CD1c-positive myeloid dendritic cell (primary cell): ENCODE results near the gene OOSP3.
"Not testable (repeated sequence)": the region's sequence is repeated elsewhere in the genome, so short reads cannot be mapped to it uniquely, and the experiment has no call there.

Experiments used
- DNase-seq: peaks from one replicate; pipeline ENCODE4 v3.0.0-alpha.2; 2016; ENCODE audit errors: extremely low spot score

OOSP3 gene

GRCh38 chr11:59878575-59878974, at the start of gene OOSP3:
OOSP3 (plus strand) TSS chr11:59878782; CDS start chr11:59878809, 27 bp downstream.
- no peak for DNase-seq

- no peak for DNase-seq
These were observed 49.2 kb upstream of the OOSP3 start for GRCh38 chr11:59829358-59829757.

GRCh38 chr11:59833602-59834001, 45.0 kb upstream of the OOSP3 start:
- DNase-seq = no peak

GRCh38 chr11:59839615-59840014, 39.0 kb upstream of the OOSP3 start:
- no peak for DNase-seq

GRCh38 chr11:59841514-59841913, 37.1 kb upstream of the OOSP3 start:
- DNase-seq = no peak

GRCh38 chr11:59842316-59842715, 36.3 kb upstream of the OOSP3 start:
- no peak for DNase-seq

- no peak for DNase-seq
These were observed 33.2 kb upstream of the OOSP3 start, which contains the start of gene CBLIF for GRCh38 chr11:59845399-59845798. CBLIF (minus strand) TSS chr11:59845499; CDS start chr11:59845453, 46 bp downstream.

- no peak for DNase-seq
These were observed 32.0 kb upstream of the OOSP3 start for GRCh38 chr11:59846556-59846955.

GRCh38 chr11:59847626-59848025, 31.0 kb upstream of the OOSP3 start:
- no peak for DNase-seq

- DNase-seq = not testable (repeated sequence)
These were observed 30.1 kb upstream of the OOSP3 start for GRCh38 chr11:59848439-59848838.

GRCh38 chr11:59849129-59849528, 29.5 kb upstream of the OOSP3 start:
- DNase-seq = no peak

GRCh38 chr11:59849551-59849950, 29.0 kb upstream of the OOSP3 start:
- not testable (repeated sequence) for DNase-seq

GRCh38 chr11:59851416-59851815, 27.2 kb upstream of the OOSP3 start:
- DNase-seq = not testable (repeated sequence)

- no peak for DNase-seq
These were observed 23.7 kb upstream of the OOSP3 start for GRCh38 chr11:59854871-59855270.

- DNase-seq = no peak
These were observed 20.8 kb upstream of the OOSP3 start for GRCh38 chr11:59857439-59858434.

GRCh38 chr11:59859673-59860072, 18.9 kb upstream of the OOSP3 start:
- DNase-seq = no peak

- no peak for DNase-seq
These were observed 16.3 kb upstream of the OOSP3 start for GRCh38 chr11:59862252-59862651.

GRCh38 chr11:59865031-59865430, 13.6 kb upstream of the OOSP3 start:
- peak; percentile 9 for DNase-seq

- DNase-seq = peak; percentile 79
These were observed 12.2 kb upstream of the OOSP3 start, which contains the start of gene TCN1 for GRCh38 chr11:59866397-59866796. TCN1 (minus strand) TSS chr11:59866487; CDS start chr11:59866470, 17 bp downstream.

- DNase-seq = peak; percentile 33
These were observed 11.7 kb upstream of the OOSP3 start for GRCh38 chr11:59866836-59867235.

- DNase-seq = no peak
These were observed 10.6 kb upstream of the OOSP3 start for GRCh38 chr11:59867946-59868345.

- no peak for DNase-seq
These were observed 6.5 kb upstream of the OOSP3 start for GRCh38 chr11:59872076-59872475.

GRCh38 chr11:59875856-59876519, 2.6 kb upstream of the OOSP3 start:
- no peak for DNase-seq
